ENCODE data around the gene APOA1.
"Not testable (repeated sequence)": the region's sequence is repeated elsewhere in the genome, so short reads cannot be mapped to it uniquely, and the experiment has no call there.

Gene APOA1

DNA sequence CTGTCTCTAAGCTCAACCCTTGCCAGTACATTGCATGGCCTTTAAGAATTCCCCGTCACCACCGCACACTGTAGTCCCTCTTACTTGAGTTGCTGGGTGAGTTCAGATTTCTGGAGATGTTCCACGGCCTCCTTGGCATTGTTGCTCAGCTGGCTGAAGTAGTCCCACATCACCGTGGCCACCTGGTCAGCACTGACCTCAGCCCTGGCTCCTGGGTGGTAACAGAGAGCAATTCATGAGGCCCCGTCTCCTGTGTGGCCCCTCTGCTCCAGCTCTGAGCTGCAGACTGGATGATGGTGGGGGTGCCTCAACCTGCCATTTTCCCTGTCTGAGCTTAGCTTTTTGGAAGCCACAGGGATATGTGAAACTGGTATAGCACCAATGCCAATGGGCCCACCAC, 14.8 kb downstream of the APOA1 start:
- no peak overlapping the region for H3K27ac ChIP-seq
- DNase-seq (ENCODE audit: low read depth, low spot score): no peak

DNA sequence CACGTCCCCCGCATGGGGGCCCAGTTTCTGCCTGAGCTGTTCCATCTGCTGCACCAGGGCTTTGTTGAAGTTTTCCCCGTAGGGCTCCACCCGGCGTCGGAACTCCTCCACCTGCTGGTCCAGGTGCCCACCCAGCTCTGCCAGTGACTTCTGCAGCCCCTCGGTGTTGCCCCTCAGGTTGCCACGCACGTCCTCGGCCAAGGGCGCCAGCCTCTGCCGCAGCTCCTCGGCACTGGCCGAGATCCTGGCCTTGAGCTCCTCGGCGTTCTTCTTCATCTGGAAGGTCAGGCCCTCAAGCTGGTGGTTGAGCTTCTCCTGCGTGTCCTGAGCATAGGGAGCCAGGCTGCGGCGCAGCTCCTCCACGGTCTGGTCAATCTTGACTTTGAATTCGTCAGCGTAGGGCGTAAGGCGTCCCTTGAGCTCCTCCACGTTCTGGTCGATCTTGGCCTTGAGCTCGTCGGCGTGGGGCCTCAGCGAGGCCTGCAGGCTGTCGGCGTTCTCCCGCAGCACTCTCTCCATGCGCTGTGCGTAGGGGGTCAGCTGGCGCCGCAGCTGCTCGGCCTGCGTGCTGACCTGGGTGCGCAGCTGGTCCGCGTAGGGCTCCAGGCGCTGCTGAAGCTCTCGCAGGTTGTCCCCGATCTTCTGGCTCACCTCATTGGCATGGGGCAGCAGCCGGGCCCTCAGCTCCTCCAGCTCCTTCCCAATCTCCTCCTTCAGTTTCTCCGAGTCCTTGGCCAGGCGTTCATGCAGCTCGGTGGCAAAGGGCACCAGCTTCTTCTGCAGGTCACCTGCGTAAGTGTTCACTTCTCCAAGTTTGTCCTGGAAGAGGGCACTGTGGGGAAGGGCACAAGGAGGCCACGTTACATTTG, 16.1 kb downstream of the APOA1 start:
- DNase-seq (ENCODE audit: low read depth, low spot score): no peak
- no peak overlapping the region for H3K27ac ChIP-seq

DNA sequence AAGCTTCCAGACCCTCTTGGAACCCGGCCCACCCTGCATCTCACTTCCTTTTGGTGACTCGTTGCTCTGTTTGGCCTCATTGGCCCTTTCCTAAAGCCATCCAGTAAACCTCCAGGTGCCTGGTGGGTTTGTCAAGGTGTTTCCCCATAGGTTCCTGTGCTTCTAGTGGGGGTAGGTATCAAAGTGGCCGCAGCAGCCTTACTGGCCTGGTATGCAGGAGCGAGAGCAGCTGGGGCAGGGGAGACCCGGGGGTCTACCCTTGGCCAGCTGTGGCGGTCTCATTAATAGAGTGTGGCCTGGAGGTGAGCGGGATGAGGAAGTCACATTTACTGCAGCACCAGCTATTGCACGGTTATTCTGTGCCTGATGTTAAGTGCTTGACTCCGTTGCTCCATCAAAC, 18.4 kb downstream of the APOA1 start:
- H3K27ac ChIP-seq: no peak overlapping the region
- no peak for DNase-seq (ENCODE audit: low read depth, low spot score)

DNA sequence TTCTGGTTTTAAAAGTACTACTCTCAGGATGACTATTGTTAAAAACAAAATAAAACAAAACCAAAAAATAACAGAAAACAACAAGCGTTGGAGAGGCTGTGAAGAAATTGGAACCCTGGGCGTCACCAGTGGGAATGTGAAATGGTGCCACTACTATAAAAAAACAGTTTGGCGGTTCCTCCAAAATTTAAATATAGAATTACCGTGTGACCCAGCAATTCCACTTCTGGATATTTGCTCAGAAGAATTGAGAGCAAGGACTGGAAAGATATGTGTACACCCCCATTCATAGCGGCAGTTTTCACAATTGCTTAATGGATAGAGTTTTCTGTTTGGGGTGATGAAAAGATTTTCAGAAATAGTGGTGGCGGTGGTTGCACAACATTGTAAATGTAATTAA, 22.9 kb downstream of the APOA1 start:
- no peak overlapping the region for H3K27ac ChIP-seq

DNA sequence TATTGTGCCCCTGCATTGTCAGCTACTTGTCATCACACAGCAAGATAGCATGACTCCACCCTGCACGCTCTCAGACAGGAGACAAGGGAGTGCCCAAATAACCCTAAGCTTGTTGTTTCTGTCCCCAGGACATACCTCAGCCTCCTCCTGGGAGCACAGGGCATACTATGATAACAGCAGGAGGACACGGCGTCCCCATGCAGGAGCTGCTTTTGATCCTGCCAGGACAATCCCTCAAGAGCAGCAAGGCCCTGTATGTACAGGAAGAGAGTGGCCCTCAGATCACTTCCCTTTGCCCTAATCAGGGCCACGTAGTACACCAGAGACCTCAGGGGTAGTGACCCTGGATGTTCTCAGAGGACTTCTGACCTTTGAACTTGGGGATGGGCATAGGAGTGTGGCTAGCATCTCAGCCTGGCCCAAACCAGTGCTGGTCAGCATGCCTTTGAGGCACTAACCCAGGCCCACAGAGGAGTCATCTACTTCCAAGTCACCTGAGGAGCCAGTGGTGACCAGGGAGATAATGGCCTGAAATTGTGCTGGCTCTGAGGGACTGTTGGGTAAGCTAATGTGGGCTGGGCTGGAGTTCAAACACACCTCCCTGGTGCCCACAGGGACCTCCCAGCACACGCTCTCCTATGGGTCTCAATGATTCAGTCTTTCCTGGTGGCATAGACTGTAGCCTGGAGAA, 23.5 kb downstream of the APOA1 start:
- H3K27ac ChIP-seq: no peak overlapping the region
- DNase-seq (ENCODE audit: low read depth, low spot score): no peak

More for the DNA sequence above, 22.9 kb downstream of the APOA1 start:
- no peak for DNase-seq (ENCODE audit: low read depth, low spot score)

DNA sequence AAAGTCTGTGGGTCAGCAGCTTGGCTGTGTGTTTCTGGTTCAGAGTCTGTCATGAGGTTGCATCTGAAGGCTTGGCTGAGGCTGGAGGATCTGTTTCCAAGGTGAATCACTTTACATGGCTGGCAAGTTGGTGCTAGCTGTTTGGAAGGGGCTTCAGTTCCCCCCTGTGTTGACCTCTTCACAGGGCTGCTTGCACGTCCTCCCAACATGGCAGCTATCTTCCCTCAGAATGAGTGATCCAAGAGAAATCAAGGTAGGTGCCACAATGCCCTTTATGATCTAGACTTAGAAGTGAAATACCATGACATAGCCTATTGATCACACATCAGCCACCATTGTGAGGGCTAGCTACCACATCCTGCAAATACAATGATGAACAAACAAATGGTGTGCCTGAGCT, 24.3 kb downstream of the APOA1 start:
- DNase-seq (ENCODE audit: low read depth, low spot score): no peak
- no peak overlapping the region for H3K27ac ChIP-seq

DNA sequence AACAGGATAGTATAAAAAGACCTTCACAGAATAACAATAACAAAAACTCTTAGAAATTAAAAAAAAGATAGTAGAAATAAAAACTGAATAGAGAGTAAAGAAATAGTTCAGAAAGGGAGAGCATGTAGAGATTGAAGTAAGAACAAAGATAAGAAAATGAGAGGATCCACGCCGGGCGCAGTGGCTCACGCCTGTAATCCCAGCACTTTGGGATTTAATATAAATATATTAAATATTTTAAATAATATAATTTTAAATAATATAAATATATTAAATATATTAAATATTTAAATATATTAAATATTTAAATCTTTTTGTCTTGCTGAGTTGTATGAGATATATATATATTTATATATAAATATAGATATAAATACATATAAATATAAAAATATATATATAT, 25.3 kb downstream of the APOA1 start:
- DNase-seq (ENCODE audit: low read depth, low spot score): no peak
- no peak overlapping the region for H3K27ac ChIP-seq

DNA sequence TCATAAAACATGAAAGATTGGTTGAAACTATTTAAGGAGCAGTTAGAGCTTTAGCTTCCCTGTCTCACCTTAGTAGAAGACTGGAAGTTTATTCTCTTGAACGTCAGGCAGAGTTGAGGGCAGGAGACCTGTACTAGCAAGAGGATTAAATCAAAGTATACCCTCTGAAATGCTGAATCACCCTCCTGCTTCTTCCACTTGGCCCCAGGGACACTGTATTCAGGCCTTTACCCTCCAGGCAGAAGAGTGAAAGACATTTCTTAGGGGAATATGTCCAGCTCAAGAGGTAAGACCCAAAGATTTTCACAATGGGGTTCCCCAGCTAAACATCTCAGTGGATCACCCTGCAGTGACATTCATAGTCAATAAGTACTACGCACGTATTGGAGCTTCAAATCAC, 26.2 kb downstream of the APOA1 start:
- H3K27ac ChIP-seq: no peak overlapping the region
- no peak for DNase-seq (ENCODE audit: low read depth, low spot score)

DNA sequence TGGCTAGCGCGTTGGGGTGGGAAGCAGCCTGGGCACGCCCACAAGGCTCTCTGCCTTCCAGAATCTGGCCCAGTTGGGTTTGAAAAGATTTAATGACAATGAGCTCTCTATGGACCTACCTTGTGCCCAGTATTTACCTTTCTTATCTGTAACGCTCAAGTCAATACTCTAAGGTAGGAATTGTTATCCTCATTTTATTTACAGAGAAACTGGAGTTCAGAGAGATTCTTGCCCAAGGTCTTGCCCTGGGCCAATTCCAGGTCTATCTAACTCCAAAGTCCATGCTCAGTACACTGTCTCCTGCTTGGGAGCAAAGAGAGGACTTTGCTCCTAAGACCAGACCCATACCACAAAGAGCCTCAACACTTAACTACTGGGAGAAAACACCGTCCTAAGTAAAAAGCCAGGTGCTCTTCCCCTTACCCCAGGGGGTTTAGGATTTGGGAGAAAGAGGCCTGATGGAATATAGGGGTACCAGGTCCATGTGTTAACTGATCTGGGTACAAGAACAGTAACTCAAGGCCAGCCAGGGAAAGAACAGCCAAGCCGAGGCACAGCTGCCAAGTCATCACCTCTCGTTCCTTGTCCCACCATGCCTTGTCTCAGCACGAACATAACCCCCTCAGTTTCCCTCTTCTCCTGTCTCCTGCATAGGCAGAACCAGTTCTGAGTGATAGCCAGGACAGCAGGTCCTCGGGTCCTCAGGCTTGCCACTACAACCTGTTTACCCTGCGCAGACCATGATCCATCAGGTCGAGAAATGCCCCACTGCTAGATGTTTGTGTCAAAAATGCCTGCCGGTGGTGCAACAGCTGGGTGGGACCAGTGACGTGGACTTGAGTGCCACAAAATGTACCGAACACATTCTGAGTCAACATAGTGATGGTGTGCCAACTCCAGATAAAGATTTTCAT, 28.9 kb downstream of the APOA1 start:
- peak overlapping the region; percentile 8 for H3K27ac ChIP-seq

DNA sequence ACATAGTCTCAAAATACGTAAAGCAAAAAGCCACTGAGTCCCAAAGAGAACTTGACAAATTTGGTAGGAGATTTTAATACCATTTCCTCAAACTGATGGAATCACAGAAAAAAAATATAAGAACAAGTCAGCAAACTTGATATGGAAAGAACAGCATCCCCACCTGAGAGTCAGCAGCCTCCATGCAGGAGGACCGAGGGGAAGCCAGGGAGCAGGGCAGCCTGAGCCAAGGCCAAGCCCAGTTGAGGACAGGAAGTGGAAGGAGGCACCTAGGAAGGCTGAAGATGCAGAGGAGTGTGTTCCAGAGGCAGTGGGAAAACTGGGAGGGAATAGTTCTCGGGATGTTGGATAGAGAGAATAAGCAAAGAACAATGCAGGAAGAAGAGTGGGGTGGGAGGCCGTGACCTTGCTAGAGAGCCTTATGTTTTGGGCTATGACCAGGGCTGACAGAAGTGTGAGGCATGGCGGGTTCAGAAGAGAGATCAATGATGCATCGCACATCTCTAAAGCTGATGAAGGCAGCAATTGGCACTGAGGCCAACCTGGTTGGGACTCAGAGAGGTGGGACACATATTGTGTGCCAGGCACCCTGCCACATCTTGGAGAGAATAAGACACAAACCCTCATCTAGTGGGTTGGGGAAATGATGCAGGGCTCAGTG, 29.7 kb downstream of the APOA1 start:
- no peak for DNase-seq (ENCODE audit: low read depth, low spot score)
- H3K27ac ChIP-seq: no peak overlapping the region

More for the DNA sequence above, 28.9 kb downstream of the APOA1 start:
- DNase-seq (ENCODE audit: low read depth, low spot score): peak; percentile 16

DNA sequence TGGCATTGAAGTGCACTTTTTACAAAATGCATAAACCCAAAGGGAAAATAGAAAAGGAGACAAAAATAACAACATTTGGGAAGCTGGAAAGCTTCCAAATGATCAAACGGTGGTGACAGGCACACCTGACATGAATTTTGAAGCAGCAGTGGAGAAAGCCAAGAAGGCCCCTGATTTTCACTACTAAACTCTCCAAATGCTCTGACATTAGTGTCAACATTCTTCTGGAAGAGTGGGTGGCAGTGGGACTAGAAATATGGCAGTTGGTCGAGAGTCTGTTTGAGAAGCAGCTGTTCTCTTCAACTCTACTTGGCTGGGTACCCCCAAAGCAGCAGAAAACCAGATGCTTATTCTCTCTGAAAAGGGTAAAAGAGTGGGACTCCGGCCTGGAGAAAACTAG, 33.4 kb downstream of the APOA1 start:
- DNase-seq (ENCODE audit: low read depth, low spot score): no peak
- H3K27ac ChIP-seq: no peak overlapping the region

DNA sequence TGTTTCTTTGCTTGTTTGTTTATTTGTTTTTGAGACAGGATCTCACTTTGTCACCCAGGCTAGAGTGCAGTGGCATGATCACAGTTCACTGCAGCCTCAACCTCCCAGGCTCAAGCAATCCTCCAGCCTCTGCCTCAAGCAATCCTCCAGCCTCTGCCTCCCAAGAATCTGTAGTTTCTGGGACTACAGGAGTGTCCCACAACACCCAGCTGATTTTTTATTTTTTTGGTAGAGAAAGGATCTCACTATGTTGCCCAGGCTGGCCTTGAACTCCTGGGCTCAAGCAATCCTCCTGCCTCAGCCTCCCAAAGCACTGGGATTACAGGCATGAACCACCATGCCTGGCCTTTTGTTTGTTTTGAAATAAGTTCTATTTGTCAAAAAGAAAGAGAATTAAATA, 35.8 kb downstream of the APOA1 start:
- DNase-seq (ENCODE audit: low read depth, low spot score); H3K27ac ChIP-seq: not testable (repeated sequence)

DNA sequence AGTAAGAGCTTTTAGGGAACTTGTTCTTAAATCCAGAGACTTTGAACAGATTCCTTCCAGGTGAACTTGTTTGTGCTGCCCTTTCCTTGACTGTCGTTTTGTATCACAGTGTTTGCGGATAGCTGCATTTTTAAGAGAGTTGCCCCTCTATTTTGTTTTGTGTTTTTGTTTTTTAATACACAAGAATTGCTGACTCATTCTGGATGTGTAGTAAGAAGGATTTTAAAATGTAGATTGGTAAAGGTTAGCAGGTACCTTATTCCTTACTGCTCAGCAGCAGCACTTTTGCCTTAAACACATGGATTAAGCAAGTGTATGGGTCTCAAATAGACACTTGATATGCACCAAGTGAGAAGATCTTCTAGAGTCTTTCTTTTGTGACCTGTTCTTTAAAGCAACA, 36.8 kb downstream of the APOA1 start:
- no peak for DNase-seq (ENCODE audit: low read depth, low spot score)

DNA sequence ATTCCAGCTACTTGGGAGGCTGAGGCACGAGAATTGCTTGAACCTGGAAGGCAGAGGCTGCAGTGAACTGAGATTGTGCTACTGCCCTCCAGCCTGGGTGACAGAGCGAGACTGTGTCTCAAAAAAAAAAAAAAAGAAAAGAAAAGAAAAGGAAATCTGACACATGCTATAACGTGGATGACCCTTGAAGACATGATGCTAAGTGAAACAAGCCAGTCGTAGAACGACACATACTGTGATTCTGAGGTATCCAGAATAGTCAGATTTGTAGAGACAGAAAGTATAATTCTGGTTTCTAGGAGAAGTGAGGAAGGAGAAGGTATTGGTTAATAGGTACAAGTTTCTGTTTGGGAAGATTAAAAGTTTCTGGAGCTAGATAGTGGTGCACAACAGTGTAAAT, 39.1 kb downstream of the APOA1 start:
- DNase-seq (ENCODE audit: low read depth, low spot score): no peak

More for the DNA sequence above, 36.8 kb downstream of the APOA1 start:
- H3K27ac ChIP-seq: no peak overlapping the region

DNA sequence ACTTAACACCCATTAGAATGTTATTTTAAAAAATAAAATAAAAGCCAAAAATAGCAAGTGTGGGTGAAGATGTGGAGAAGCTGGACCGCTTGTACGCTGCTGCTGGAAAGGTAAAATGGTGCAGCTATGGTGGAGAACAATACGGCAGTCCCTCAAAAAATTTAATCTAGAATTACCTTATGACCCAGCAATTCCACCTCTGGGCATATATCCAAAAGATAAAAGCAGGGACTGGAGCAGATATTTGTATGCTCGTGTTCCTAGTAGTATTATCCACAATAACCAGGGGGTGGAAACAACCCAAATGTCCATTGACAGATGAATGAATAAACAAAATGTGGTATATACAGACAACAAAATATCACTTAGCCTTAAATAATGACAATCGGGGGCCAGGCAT, 39.6 kb downstream of the APOA1 start:
- DNase-seq (ENCODE audit: low read depth, low spot score): no peak
- no peak overlapping the region for H3K27ac ChIP-seq

More for the DNA sequence above, 39.1 kb downstream of the APOA1 start:
- no peak overlapping the region for H3K27ac ChIP-seq

DNA sequence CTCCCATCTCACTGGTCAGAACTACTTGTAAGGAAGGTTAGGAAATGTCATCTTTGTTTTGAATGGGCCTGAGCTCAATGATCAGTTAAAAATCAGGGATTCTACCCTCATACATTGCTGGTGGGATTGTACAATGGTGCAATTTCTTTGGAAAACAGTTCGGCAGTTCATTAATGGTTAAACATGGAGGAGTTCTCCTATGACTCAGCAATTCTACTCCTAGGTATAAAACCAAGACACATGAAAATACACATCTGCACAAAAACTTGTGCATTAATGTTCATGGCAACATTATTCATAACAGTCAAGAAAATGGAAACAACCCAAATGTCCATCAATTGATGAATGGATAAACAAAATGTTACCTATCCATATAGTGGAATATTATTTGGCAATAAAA, 40.9 kb downstream of the APOA1 start:
- DNase-seq (ENCODE audit: low read depth, low spot score): no peak
- H3K27ac ChIP-seq: no peak overlapping the region

DNA sequence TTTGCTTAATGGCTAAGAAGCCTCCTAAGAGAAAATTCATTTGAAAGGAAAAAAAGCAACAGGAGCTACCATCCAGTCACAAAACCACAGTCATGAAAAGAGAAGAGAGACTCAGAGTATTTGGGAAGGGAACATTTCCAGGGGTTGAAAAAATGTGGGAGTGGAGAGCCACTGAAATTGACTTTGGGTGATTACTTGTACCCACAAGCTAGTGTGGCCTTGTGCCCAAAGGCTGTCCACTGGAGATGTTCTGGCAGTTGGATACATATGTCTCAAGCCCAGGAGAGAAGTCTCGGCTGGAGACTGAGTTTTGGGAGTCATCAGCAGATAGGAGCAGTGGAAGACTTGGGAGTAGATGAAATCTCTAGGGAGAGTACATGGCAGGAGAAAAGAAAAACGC, 42.6 kb downstream of the APOA1 start:
- DNase-seq (ENCODE audit: low read depth, low spot score): no peak

DNA sequence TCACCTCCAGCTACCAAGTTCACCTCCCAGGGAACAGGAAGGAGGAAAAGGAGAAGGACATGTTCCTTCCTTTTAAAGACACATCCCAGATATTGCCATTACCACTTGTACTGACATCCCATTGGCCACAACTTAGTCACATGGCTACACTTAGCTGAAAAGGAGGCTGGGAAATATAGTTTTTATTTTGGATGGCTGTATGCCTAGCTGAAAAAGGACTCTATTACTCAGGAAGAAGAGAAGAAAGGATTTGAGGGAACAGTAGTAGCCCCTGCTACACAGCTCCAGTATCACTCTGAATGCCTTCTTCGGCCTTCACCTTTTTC, 43.7 kb downstream of the APOA1 start:
- no peak overlapping the region for H3K27ac ChIP-seq
- no peak for DNase-seq (ENCODE audit: low read depth, low spot score)

More for the DNA sequence above, 42.6 kb downstream of the APOA1 start:
- no peak overlapping the region for H3K27ac ChIP-seq

DNA sequence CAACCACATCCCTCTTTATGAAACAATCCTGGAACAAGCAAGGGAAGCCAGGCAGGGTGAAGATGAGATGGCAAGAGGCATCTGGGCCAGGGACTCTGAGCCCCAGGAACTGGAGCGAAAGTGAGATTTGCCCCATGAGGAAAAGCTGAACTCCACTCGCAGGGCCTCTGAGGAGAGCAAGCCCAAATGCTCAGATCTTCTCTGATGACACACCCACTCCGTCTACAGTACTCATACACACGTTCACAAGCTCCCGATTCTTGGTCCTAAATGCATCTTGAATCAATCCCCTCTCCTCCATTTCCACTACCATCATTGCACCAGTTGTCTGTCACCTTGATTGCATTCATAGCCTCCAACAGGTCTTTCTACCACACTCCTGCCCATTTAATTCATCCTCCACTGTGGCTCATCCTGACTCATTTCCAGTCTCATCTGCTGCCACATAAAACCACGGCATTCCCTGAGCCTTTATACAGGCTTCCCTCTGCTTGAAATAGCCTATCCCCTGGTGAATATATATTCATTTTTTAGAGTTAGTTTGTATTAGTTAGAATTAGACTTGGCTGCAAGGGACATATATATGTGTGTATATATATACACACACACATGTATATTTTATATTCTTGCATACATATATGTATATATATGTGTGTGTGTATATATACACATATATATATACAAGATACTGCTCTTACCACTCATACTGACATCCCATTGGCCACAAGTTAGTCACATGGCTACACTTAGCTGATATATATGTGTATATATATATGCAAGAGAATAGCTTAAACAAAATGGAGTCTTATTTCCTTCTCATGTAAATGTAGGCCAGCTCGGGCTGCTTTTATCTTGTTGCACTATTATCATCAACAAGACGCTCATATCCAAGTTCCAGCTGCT, 44.3 kb downstream of the APOA1 start:
- peak; percentile 50 for DNase-seq (ENCODE audit: low read depth, low spot score)
- peak overlapping the region; percentile 17 for H3K27ac ChIP-seq
